A549 (cell line): Measurements from ENCODE around the gene SMIM44. TPM values are rescaled to one million over a fixed set of nuclear protein-coding genes. Genes with fewer than 3 reads are reported as not detected.

Experiments used
- ATAC-seq, 2 experiments: fragments of 200-7000 bp in 1 of 2; fragments of >200 bp in 1 of 2; cut with Nextera tagmentation in 1 of 2; cut with Tn5 transposase in 1 of 2; 3 replicates each; pipeline versions ENCODE4 v1.8.0 to v1.9.1; 2018 to 2020; ENCODE audit warnings: mild to moderate bottlenecking in 1 of 2, moderate library complexity in 1 of 2
- CTCF ChIA-PET: fragments of 300-600 bp; sonication (Branson Sonifier 250); formaldehyde crosslinking; extraction: SDS; loops from one replicate; lab custom pipeline; 2021; ENCODE audit warnings: antibody characterized with exemption, inconsistent platforms; lab: Yijun Ruan, JAX
- POLR2A ChIA-PET: fragments of 350-600 bp; formaldehyde crosslinking; extraction: SDS; loops from one replicate; lab custom pipeline; 2021; ENCODE audit warnings: antibody characterized with exemption, inconsistent platforms; lab: Yijun Ruan, JAX
- DNase-seq, 2 experiments: peaks; one replicate each; pipeline versions ENCODE4 v3.0.0 to v3.0.0-alpha.2; 2011 to 2016; ENCODE audit warnings: low read depth in 1 of 2, low spot score in 1 of 2
- FAIRE-seq: peaks from 2 replicates; lab custom pipeline; 2011; peaks lifted over from hg19 to GRCh38; lab: Jason Lieb, UNC
- H3K27ac ChIP-seq, 2 experiments: fragments of >200 bp; sonication (Bioruptor Twin); formaldehyde crosslinking; 3 replicates each; pipeline ENCODE4 v1.5.1; 2016 to 2017
- H3K4me1 ChIP-seq: fragments of >200 bp; sonication (Bioruptor Twin); formaldehyde crosslinking; 3 replicates; pipeline ENCODE4 v1.6.1; 2016
- H3K4me2 ChIP-seq: fragments of >200 bp; sonication (Bioruptor Twin); formaldehyde crosslinking; 3 replicates; pipeline ENCODE4 v1.6.1; 2016
- H3K4me3 ChIP-seq: fragments of >200 bp; sonication (Bioruptor Twin); formaldehyde crosslinking; 3 replicates; pipeline ENCODE4 v1.5.1; 2016
- H3K9me3 ChIP-seq: fragments of >200 bp; sonication (Bioruptor Twin); formaldehyde crosslinking; 3 replicates; pipeline ENCODE4 v1.6.1; 2016
- CBX2 ChIP-seq: fragments of 200-600 bp; sonication (generic); IDR thresholded peaks from 2 replicates; pipeline ENCODE4 v1.6.1; 2016; ENCODE audit warnings: low read depth, mild to moderate bottlenecking, borderline replicate concordance
- EHF ChIP-seq: fragments of 250-450 bp; sonication (Bioruptor Pico); IDR thresholded peaks from 2 replicates; pipeline ENCODE4 v1.5.0; 2020; ENCODE audit warnings: mild to moderate bottlenecking
- EP300 ChIP-seq, 2 experiments: fragments of >200 bp; sonication (Bioruptor Twin); formaldehyde crosslinking; IDR thresholded peaks; 2 replicates in 1 of 2; 3 replicates in 1 of 2; pipeline ENCODE4 v1.6.1; 2016 to 2017
- ESRRA ChIP-seq: fragments of 150-350 bp; IDR thresholded peaks from 2 replicates; pipeline ENCODE4 v1.6.1; 2014; ENCODE audit warnings: mild to moderate bottlenecking, low read length, borderline replicate concordance
- FOSB ChIP-seq: fragments of 250-450 bp; sonication (Bioruptor Pico); IDR thresholded peaks from 2 replicates; pipeline ENCODE4 v1.5.0; 2020; ENCODE audit warnings: mild to moderate bottlenecking, moderate library complexity
- HEYL ChIP-seq: fragments of 250-450 bp; sonication (Bioruptor Pico); IDR thresholded peaks from 2 replicates; pipeline ENCODE4 v1.8.0; 2021; ENCODE audit warnings: mild to moderate bottlenecking, moderate library complexity
- HOXA7 ChIP-seq: fragments of 250-450 bp; sonication (Bioruptor Pico); IDR thresholded peaks from 2 replicates; pipeline ENCODE4 v1.5.0; 2020; ENCODE audit warnings: mild to moderate bottlenecking, moderate library complexity
- HOXB13 ChIP-seq: fragments of 250-450 bp; sonication (Bioruptor Pico); IDR thresholded peaks from 2 replicates; pipeline ENCODE4 v1.5.0; 2020; ENCODE audit warnings: low read depth, mild to moderate bottlenecking, moderate library complexity
- HOXB5 ChIP-seq: fragments of 250-450 bp; sonication (Bioruptor Pico); IDR thresholded peaks from 2 replicates; pipeline ENCODE4 v1.5.0; 2020; ENCODE audit warnings: mild to moderate bottlenecking, moderate library complexity
- JUNB ChIP-seq: fragments of >200 bp; sonication (Bioruptor Twin); formaldehyde crosslinking; IDR thresholded peaks from 2 replicates; pipeline ENCODE4 v1.6.1; 2016
- KDM1A ChIP-seq: fragments of 200-600 bp; sonication (generic); IDR thresholded peaks from 2 replicates; pipeline ENCODE4 v1.6.1; 2016; ENCODE audit warnings: low read depth, mild to moderate bottlenecking
- KDM5A ChIP-seq: fragments of 200-600 bp; sonication (generic); IDR thresholded peaks from 2 replicates; pipeline ENCODE4 v1.6.1; 2016; ENCODE audit warnings: antibody characterized with exemption, mild to moderate bottlenecking
- MYC ChIP-seq: IDR thresholded peaks from 2 replicates; pipeline ENCODE4 v1.6.1; 2012; ENCODE audit warnings: mild to moderate bottlenecking, inconsistent platforms, low read length, improper control_type of control experiment, borderline replicate concordance
- NFE2L2 ChIP-seq: fragments of 150-350 bp; conservative IDR thresholded peaks from 2 replicates; pipeline ENCODE4 v1.6.1; 2014; ENCODE audit warnings: low read length
- NPAS2 ChIP-seq: fragments of 250-450 bp; sonication (Bioruptor Pico); IDR thresholded peaks from 2 replicates; pipeline ENCODE4 v1.8.0; 2022; ENCODE audit warnings: mild to moderate bottlenecking, moderate library complexity, borderline replicate concordance
- PHF8 ChIP-seq: fragments of 200-600 bp; sonication (generic); IDR thresholded peaks from 2 replicates; pipeline ENCODE4 v1.6.1; 2016; ENCODE audit warnings: low read depth, mild to moderate bottlenecking, antibody characterized with exemption, moderate library complexity, borderline replicate concordance
- POLR2A ChIP-seq: IDR thresholded peaks from 2 replicates; pipeline ENCODE4 v1.6.1; 2012; ENCODE audit warnings: mild to moderate bottlenecking, low read length
- RNF2 ChIP-seq: fragments of 200-600 bp; sonication (generic); IDR thresholded peaks from 2 replicates; pipeline ENCODE4 v1.6.1; 2016; ENCODE audit warnings: low read depth, mild to moderate bottlenecking, antibody characterized with exemption, moderate library complexity, borderline replicate concordance
- SREBF2 ChIP-seq: fragments of 450-650 bp; IDR thresholded peaks from 2 replicates; pipeline ENCODE4 v1.6.1; 2014; ENCODE audit warnings: mild to moderate bottlenecking, moderate library complexity
- TP53 ChIP-seq: fragments of 250-450 bp; sonication (Bioruptor Pico); IDR thresholded peaks from 2 replicates; pipeline ENCODE4 v1.5.0; 2021; ENCODE audit warnings: mild to moderate bottlenecking, moderate library complexity
- ZC3H11A ChIP-seq: fragments of 450-650 bp; IDR thresholded peaks from 2 replicates; pipeline ENCODE4 v1.6.1; 2014; ENCODE audit warnings: antibody characterized with exemption, mild to moderate bottlenecking
- WGBS: methylation state at CpG from one replicate; pipeline ENCODE4 v1.1.6; 2017; ENCODE audit errors: missing lambda C conversion rate; 5-methylcytosine and 5-hydroxymethylcytosine counted together
- polyA plus RNA-seq, 4 experiments: library from polyadenylated mRNA; depleted of rRNA in 3 of 4; stranded (reverse); fragments of >200 nt; fragmentation: RNase III in 1 of 4; extraction: RNeasy Plus Mini Kit Qiagen cat#74134 plus additional on column Dnase treatment in 1 of 4; gene quantifications; 2 replicates in 3 of 4; 3 replicates in 1 of 4; pipeline ENCODE4 v1.2.3, GENCODE V29; 2011 to 2017
- TF ChIP-seq, protein P1 (sequence below): IDR thresholded peaks from 2 replicates; pipeline ENCODE4 v1.6.1; 2012
- TF ChIP-seq, protein P2 (sequence below): IDR thresholded peaks from 2 replicates; pipeline ENCODE4 v1.6.1; 2012

SMIM44 gene
- polyA plus RNA-seq, 2 of the 4 experiments (the other 2 are of a cell fraction): not detected

DNA sequence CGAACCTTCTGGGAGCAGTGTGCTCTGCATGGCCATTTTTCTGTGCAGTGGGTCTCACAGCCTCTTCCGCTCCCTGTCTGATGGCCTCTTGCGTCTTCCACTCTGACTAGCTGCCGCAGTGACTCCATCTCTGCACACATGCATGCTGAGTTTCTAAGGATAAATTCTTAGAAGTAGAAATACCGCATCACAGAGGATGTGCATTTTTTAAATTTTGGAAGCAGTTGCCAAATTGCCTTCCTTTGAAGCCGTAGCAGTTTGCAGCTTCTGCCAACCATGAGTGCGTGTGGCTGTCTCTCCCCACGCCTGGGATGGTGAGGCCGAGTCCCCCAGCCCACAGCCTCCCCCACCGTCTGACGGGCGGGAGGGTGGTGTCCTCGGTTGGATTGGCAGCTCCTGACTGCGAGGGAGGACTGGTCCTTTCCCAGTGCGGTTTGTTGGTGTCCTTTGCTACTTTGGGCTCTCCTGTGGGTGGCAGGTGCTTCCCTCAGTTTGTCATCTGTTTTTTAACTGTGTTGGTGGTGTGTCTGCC, 32.7 kb upstream of the SMIM44 start:
- Histone ChIP-seq H3K4me3 (no peak overlapping the region), H3K4me2 (no peak overlapping the region), H3K9me3 (no peaks in the 10 kb centered on the region), H3K27ac (no peak overlapping the region), H3K4me1 (peaks cover 13% of the 10 kb centered on the region; the same call in 2 of the 3 replicates)
- DNase-seq (no peak), ATAC-seq (no peak), FAIRE-seq (no peak)
- ChIA-PET POLR2A (no interaction called here), CTCF (interaction anchor here (0.9 to 3.2 kb wide), 2 partner anchors 11 to 29 kb away, joined by 3 to 12 read pairs; no protein-coding TSS in a partner anchor)
- WGBS: 88% methylated on average over 7 of the region's 15 CpGs
- TF ChIP-seq, protein P1, sequence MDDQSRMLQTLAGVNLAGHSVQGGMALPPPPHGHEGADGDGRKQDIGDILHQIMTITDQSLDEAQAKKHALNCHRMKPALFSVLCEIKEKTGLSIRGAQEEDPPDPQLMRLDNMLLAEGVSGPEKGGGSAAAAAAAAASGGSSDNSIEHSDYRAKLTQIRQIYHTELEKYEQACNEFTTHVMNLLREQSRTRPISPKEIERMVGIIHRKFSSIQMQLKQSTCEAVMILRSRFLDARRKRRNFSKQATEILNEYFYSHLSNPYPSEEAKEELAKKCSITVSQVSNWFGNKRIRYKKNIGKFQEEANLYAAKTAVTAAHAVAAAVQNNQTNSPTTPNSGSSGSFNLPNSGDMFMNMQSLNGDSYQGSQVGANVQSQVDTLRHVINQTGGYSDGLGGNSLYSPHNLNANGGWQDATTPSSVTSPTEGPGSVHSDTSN: no peak
- TF ChIP-seq RNF2 (no peak), KDM5A (no peak), ZC3H11A (no peak)

GRCh38 chr19:3514930-3515329, 31.7 kb upstream of the SMIM44 start:
- no peak overlapping the region; a peak in 1 of 6 replicates for H3K27ac ChIP-seq
- no peak overlapping the region for H3K4me3 ChIP-seq
- DNase-seq: no peak
- TF ChIP-seq HOXB5 (CRISPR knock-in tag) (no peak), KDM1A (no peak), HEYL (CRISPR knock-in tag) (no peak), FOSB (CRISPR knock-in tag) (no peak), NPAS2 (CRISPR knock-in tag) (no peak), EHF (CRISPR knock-in tag) (no peak), HOXA7 (CRISPR knock-in tag) (no peak), TP53 (no peak), ESRRA (no peak), POLR2A (no peak), MYC (no peak), EP300 (IDR thresholded peaks at IDR 0.05) (no peak), JUNB (no peak), HOXB13 (CRISPR knock-in tag) (no peak), NFE2L2 (no peak), PHF8 (no peak), SREBF2 (no peak), CBX2 (no peak)
- TF ChIP-seq, protein P1: no peak
- TF ChIP-seq, protein P2, sequence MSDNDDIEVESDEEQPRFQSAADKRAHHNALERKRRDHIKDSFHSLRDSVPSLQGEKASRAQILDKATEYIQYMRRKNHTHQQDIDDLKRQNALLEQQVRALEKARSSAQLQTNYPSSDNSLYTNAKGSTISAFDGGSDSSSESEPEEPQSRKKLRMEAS: no peak
- no peak for FAIRE-seq
- ChIA-PET POLR2A (no interaction called here), CTCF (interaction anchor here (1.2 kb wide), 1 partner anchor 31 kb away, joined by 3 read pairs; no protein-coding TSS in a partner anchor)
- no peak for ATAC-seq
- 85% methylated on average over 9 of the region's 12 CpGs for WGBS
- peaks cover 13% of the 10 kb centered on the region; the same call in 2 of the 3 replicates for H3K4me1 ChIP-seq
- no peak overlapping the region for H3K4me2 ChIP-seq
- no peaks in the 10 kb centered on the region for H3K9me3 ChIP-seq
